Psoas muscle (tissue), 8 donors: ENCODE results near the gene LAMTOR1. TPM values are rescaled to one million over a fixed set of nuclear protein-coding genes. Genes with fewer than 3 reads are reported as not detected.

Experiments
- ATAC-seq, 4 donors: fragments of 200-7000 bp; cut with Tn5 transposase; one replicate each; pipeline ENCODE4 v1.9.1; 2020; ENCODE audit warnings: moderate library complexity in 3 of 4, mild to moderate bottlenecking in 2 of 4
- DNase-seq, 2 donors: peaks; one replicate each; pipeline ENCODE4 v3.0.0-alpha.2; 2020
- H3K27ac ChIP-seq: fragments of 200-600 bp; one replicate; pipeline ENCODE4 v1.8.0; 2022
- H3K27me3 ChIP-seq, 3 donors: fragments of 200-600 bp in 1 of 3; one replicate each; pipeline versions ENCODE4 v1.6.1 to v1.8.0; 2013 to 2022; ENCODE audit warnings: low read length in 2 of 3, mild to moderate bottlenecking in 2 of 3, moderate library complexity in 1 of 3; ENCODE audit not compliant: insufficient read depth in 3 of 3
- H3K36me3 ChIP-seq, 2 donors: fragments of 200-600 bp in 1 of 2; one replicate each; pipeline versions ENCODE4 v1.6.1 to v1.8.0; 2013 to 2022; ENCODE audit warnings: low read depth in 1 of 2, mild to moderate bottlenecking in 1 of 2, moderate library complexity in 1 of 2; ENCODE audit not compliant: insufficient read depth in 1 of 2
- H3K4me1 ChIP-seq: fragments of 200-600 bp; one replicate; pipeline ENCODE4 v1.8.0; 2022
- H3K4me3 ChIP-seq: fragments of 200-600 bp; one replicate; pipeline ENCODE4 v1.8.0; 2022; ENCODE audit warnings: mild to moderate bottlenecking
- H3K9me3 ChIP-seq: fragments of 200-600 bp; one replicate; pipeline ENCODE4 v1.8.0; 2022
- WGBS, 3 donors: extraction: QIAGEN DNeasy Blood & Tissue Kit; methylation state at CpG; one replicate each; pipeline versions ENCODE4 v1.1.6 to v1.1.7; 2013; 5-methylcytosine and 5-hydroxymethylcytosine counted together
- intact Hi-C, 2 donors: fragments of 100-400 bp; cut with DNase I; formaldehyde crosslinking; loops; one replicate each; pipeline versions ENCODE4 v1.11.0 to v1.14.2; 2022
- polyA plus RNA-seq, 3 donors: library from polyadenylated mRNA; stranded (reverse); fragments of 200-250 nt; gene quantifications; one replicate each; pipeline ENCODE4 v1.2.3, GENCODE V29; 2013
- total RNA-seq, 4 donors: library from RNA; stranded (reverse); fragmentation: NEBNext Ultra II Directional in 2 of 4; extraction: Animal tissue kit (Norgen Biotek cat#: 25700) in 2 of 4; gene quantifications; one replicate each; pipeline versions ENCODE4 v1.2.1 to v1.2.4, GENCODE V29; 2021 to 2023
- TF ChIP-seq, protein P1 (sequence below): fragments of 200-600 bp; IDR thresholded peaks from one replicate; pipeline ENCODE4 v1.8.0; 2022; ENCODE audit warnings: antibody characterized with exemption
- donor health status: healthy with polysubstance abuse.
- donor health status: DM: no; HTN: no; CAD: no; lungs with moderate emphysema.
- donor health status: Bipolar disorder and iron deficiency.
- donor health status: healthy.
- donor health status: DM: yes; HTN: yes; CAD: no.
- donor health status: DM: no; HTN: no; CAD: no.
- donor health status: DM: no; HTN: no; CAD: no.
- donor health status: DM: yes; HTN: yes; CAD: no.

LAMTOR1 gene
- total and polyA plus RNA-seq, 7 donors, result 74.9 to 223 (median 91.2) TPM

DNA sequence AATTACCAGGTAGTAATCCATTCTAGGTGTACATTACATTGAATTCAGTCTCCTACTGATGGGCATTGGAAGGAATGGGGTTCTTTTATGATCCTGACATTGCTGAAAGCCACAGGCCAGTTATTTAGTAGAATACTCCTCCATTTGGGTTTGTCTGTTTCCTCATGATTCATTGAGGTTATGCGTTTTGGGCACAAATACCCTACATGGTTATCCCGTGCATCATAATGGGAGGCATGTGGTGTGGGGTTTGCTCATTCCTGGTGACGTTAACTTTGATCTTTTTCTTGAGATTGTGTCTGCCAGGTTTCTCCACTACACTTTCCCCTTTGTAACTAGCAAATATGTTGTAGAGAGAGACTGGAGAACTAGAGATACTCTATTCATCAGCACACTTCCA lies 38.0 kb upstream of the LAMTOR1 start:
- 77 to 83% (median 78%) methylated on average over 3 of the region's 3 CpGs for WGBS, 3 donors
- Histone ChIP-seq H3K36me3 (no peaks in the 10 kb centered on the region), H3K27me3 (no peaks in the 10 kb centered on the region), H3K9me3 (no peaks in the 10 kb centered on the region), H3K27ac (no peak overlapping the region), H3K4me1 (no peaks in the 10 kb centered on the region), H3K4me3 (no peak overlapping the region)
- intact Hi-C loops, result loop anchor here in 1 of 2 donors (2.0 kb wide), 1 partner anchor 40 kb away; no protein-coding TSS in a partner anchor
- no peak for ATAC-seq
- TF ChIP-seq, protein P1, sequence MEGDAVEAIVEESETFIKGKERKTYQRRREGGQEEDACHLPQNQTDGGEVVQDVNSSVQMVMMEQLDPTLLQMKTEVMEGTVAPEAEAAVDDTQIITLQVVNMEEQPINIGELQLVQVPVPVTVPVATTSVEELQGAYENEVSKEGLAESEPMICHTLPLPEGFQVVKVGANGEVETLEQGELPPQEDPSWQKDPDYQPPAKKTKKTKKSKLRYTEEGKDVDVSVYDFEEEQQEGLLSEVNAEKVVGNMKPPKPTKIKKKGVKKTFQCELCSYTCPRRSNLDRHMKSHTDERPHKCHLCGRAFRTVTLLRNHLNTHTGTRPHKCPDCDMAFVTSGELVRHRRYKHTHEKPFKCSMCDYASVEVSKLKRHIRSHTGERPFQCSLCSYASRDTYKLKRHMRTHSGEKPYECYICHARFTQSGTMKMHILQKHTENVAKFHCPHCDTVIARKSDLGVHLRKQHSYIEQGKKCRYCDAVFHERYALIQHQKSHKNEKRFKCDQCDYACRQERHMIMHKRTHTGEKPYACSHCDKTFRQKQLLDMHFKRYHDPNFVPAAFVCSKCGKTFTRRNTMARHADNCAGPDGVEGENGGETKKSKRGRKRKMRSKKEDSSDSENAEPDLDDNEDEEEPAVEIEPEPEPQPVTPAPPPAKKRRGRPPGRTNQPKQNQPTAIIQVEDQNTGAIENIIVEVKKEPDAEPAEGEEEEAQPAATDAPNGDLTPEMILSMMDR, result no peak
- no peak for DNase-seq

DNA sequence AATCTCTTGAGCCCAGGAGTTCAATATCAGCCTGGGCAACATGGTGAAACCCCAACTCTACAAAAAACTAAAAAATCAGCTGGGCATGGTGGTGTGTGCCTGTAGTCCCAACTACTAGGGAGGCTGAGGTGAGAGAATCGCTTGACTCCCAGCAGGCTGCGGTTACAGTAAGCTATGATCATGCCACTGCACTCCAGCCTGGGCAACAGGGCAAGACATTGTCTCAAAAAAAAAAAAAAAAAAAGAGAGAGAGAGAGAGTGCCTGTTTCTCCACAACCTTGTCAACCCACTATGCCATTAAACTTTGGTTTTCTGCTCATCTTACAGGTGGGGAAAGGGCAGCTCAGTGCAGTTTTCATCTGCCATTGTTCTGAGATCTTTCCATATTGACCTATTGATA lies 37.6 kb upstream of the LAMTOR1 start:
- no peaks in the 10 kb centered on the region for H3K27me3 ChIP-seq
- DNase-seq (no peak), ATAC-seq (no peak)
- no peaks in the 10 kb centered on the region for H3K36me3 ChIP-seq
- no peak overlapping the region for H3K4me3 ChIP-seq
- no peak overlapping the region for H3K27ac ChIP-seq
- no peaks in the 10 kb centered on the region for H3K9me3 ChIP-seq
- intact Hi-C loops, result loop anchor here in 1 of 2 donors (2.0 kb wide), 1 partner anchor 40 kb away; no protein-coding TSS in a partner anchor
- WGBS, 3 donors, result 91 to 95% (median 92%) methylated on average over 2 of the region's 2 CpGs
- no peaks in the 10 kb centered on the region for H3K4me1 ChIP-seq
- TF ChIP-seq, protein P1, result no peak

DNA sequence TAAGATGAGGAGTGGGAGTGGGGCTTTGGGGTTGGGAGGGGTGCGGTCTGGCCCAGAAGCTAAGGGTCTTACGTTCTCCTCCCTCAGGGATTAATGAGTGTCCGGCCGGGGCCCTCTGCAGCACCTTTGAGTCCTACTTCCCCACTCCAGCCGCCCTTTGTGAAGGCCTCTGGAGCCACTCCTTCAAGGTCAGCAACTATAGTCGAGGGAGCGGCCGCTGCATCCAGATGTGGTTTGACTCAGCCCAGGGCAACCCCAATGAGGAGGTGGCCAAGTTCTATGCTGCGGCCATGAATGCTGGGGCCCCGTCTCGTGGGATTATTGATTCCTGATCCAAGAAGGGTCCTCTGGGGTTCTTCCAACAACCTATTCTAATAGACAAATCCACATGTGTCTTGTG lies 36.4 kb upstream of the LAMTOR1 start:
- DNase-seq (no peak), ATAC-seq (no peak)
- Histone ChIP-seq H3K4me1 (no peaks in the 10 kb centered on the region), H3K27me3 (no peaks in the 10 kb centered on the region), H3K36me3 (no peaks in the 10 kb centered on the region), H3K4me3 (no peak overlapping the region), H3K9me3 (no peaks in the 10 kb centered on the region), H3K27ac (no peak overlapping the region)
- TF ChIP-seq, protein P1, result no peak
- intact Hi-C loops, result no loop called here
- 89 to 94% (median 91%) methylated on average over 11 of the region's 11 CpGs for WGBS, 3 donors

DNA sequence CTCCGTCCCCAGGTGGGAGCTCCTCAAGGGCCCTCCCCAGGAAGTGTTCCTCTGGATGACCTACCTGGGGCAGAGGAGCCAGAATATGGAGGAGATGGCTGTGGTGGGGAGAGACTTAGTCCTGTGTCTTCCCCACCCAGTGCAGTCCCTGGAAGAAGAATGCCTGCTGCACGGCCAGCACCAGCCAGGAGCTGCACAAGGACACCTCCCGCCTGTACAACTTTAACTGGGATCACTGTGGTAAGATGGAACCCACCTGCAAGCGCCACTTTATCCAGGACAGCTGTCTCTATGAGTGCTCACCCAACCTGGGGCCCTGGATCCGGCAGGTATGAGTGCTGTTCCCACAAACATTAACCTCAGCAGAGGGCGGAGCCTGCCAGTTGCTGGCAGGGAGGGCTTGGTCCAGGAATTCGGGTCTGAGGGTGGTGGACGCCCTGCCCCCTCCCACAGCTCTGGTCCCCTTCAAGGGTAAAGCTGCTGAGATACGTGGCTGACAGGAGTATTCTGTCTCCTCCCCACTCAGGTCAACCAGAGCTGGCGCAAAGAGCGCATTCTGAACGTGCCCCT lies 35.8 kb upstream of the LAMTOR1 start:
- ATAC-seq (no peak), DNase-seq (no peak)
- 77 to 85% (median 84%) methylated on average over 12 of the region's 12 CpGs for WGBS, 3 donors
- intact Hi-C loops, result no loop called here
- H3K9me3 ChIP-seq, result no peaks in the 10 kb centered on the region
- TF ChIP-seq, protein P1, result no peak
- no peaks in the 10 kb centered on the region for H3K36me3 ChIP-seq
- H3K4me1 ChIP-seq, result no peaks in the 10 kb centered on the region
- no peak overlapping the region for H3K4me3 ChIP-seq
- no peaks in the 10 kb centered on the region for H3K27me3 ChIP-seq
- H3K27ac ChIP-seq, result no peak overlapping the region

DNA sequence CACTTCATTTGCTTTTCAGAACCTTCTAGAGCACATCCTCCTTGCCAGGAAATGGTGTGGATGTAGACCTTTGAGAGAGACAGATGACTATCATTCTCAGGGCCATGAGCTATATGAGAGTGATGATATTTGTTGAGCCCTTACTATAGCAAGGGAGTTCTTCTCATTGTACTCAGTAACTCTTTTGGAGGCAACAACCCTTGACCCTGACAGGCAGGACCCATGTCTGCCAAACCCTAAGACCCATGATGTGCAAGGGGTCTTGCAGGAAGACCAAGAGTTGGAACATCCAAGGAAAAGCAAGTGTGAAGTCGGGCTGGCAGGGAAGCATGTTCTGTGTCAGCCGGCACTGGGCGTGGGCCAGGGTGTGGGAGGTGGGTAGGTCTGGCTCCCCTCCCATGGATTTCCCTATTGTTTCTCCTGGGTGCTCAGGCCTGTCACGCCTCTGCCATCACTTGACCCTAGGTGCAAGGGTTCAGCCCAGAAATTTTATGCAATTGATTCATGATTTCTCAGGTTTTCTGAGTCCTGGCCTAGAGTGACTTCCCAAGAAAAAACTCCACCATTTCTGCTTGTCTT lies 33.7 kb upstream of the LAMTOR1 start:
- TF ChIP-seq, protein P1, result no peak
- no peak for ATAC-seq
- H3K27me3 ChIP-seq, result peaks cover 0 to 3% (median 0%) of the 10 kb centered on the region in 3 donors
- no peak overlapping the region for H3K27ac ChIP-seq
- WGBS, 3 donors, result 72 to 85% (median 74%) methylated on average over 4 of the region's 4 CpGs
- no peak overlapping the region for H3K4me3 ChIP-seq
- DNase-seq, result no peak
- H3K9me3 ChIP-seq, result no peaks in the 10 kb centered on the region
- no peaks in the 10 kb centered on the region for H3K4me1 ChIP-seq
- intact Hi-C loops, result no loop called here
- H3K36me3 ChIP-seq, result no peaks in the 10 kb centered on the region
